ENCODE results near the gene CAMK1.

Gene CAMK1

DNA sequence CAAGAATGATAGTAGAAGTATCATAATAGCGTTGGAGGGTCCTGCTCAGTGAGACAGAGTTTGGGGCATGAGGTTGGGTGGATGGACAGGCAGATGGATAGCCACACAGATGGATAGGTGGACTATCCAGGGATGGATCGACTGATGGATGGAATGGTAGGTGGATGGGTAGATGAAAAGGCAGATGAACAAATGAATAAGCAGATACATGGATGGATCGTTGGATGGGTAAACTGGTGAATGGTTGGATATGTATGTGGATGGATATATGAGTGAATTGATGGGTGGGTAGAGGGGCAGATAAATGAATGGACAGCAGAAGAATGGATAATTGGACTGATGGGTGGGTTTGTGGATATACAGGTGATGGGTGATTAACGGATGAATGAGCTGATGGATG is 56.6 kb downstream of the CAMK1 start:
- no peak for DNase-seq (ENCODE audit: low read depth in 1 of 2, low spot score in 1 of 2)

- DNase-seq (ENCODE audit: low read depth in 1 of 2, low spot score in 1 of 2), result no peak
These were observed 57.3 kb downstream of the CAMK1 start for GRCh38 chr3:9712415-9712814.

- no peak for DNase-seq (ENCODE audit: low read depth in 1 of 2, low spot score in 1 of 2)
These were observed 59.5 kb downstream of the CAMK1 start for GRCh38 chr3:9710174-9710739.

Measured in activated CD4-positive, alpha-beta T cell treated with anti-CD3 and anti-CD28 coated beads, Interleukin-2, amount 50 U/mL, for 24 hours (primary cell).